ENCODE measurements around the gene PAX7.

Gene PAX7

GRCh38 chr1:18794561-18794960 is 163.9 kb downstream of the PAX7 start:
- DNase-seq (ENCODE audit: low read depth in 2 of 2): no peak

- no peak for DNase-seq (ENCODE audit: low read depth in 2 of 2)
Measured at GRCh38 chr1:18795002-18795689, 164.5 kb downstream of the PAX7 start.

GRCh38 chr1:18796950-18797349 is 166.3 kb downstream of the PAX7 start:
- DNase-seq (ENCODE audit: low read depth in 2 of 2): no peak
